GM19240 (cell line): ENCODE measurements around the gene GALC.
"Not testable (repeated sequence)": the region's sequence is repeated elsewhere in the genome, so short reads cannot be mapped to it uniquely, and the experiment has no call there.

Experiments used
- DNase-seq: peaks from one replicate; pipeline ENCODE4 v3.0.0; 2011; ENCODE audit warnings: low spot score; ENCODE audit not compliant: insufficient read length

Gene GALC

DNA sequence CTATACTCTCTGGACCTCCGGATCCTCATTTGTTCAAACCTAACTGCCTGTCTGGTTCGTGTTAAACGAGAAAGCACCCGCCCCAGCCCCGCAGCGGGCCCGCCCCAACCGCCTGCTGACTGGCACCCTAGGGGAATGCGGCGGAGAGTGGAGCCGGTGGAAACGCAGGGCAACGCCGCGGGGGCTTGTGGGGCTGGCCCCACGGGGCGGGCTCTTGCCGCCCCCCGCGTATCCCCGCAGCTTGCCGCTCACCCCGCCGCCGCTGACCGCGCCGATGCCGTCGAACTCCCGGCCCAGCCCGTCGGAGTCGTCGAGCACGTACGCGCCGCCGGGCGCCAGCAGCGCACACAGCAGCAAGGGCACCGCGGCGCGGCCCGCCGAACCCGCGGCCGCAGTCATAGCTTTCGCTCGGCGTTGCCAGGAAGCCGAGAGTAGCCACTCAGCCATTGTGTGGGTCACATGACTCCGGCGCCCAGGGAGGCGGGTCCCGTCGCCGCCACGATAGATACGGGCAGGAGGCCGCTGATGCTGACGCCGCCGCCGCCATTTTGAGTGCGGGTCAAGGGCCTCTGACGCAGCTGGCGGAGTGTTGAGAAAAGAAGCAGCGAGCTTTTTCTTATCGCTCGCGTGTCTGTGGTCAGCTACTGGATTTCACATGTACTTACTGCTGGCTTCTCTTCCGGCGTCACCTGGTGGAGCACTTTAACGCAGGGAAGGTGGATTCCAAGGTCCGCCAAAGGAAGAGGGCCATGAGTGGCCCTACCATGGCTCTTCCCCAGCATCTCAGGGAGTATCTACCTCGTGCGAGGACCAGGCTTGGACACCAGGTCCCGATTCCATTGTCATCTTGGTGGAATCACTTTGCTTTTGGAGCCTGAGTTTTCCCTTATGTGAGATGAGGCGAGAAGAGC, at the start of gene GALC:
Gene GALC, minus strand, starts transcription at position 465 of the 911 bp plus-strand sequence. Its CDS starts 18 bp downstream, at position 447.
- DNase-seq: peak; percentile 44

DNA sequence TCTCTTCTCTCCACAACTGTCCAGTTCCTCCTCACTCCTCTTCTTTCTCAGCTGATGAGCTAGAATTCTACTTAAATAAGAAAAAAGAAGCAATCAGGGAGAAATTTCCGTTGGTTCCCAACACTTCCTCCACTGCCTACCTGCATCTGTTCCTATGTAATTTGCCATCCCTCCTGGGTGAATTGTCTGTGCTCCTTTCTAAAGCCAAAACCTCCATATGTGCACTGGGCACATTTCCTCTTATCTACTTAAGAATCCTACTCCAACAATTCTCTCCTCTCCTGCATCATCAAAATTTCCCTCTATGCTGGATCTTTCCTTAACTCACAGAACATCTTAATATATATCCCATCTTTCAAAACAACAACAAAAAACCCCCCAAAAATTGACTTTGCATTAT, 47.2 kb upstream of the GALC start:
- no peak for DNase-seq

GRCh38 chr14:88039197-88039596, 46.2 kb upstream of the GALC start:
- DNase-seq: no peak

- no peak for DNase-seq
Measured at GRCh38 chr14:88037325-88037724, 44.3 kb upstream of the GALC start.

DNA sequence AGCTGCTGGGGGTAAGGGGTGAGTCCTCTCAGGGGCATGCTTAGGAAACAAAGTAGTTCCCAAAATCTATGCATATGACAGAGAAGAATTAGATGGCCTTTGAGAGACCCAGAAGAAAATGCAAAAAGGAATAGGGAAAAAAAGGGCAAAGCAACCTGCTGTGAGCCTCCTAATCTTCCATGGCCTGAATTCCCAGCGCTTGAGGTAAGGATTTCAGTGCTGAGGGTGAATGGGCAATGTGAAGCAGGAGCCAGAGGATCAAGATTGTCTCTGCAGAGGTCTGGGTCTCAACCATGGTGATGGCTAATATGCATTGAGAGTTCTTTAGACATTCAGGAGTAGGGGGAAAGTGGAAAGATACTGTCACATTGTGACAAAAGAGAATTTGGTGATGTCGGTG, 43.4 kb upstream of the GALC start:
- no peak for DNase-seq

GRCh38 chr14:88034076-88034475, 41.1 kb upstream of the GALC start:
- DNase-seq: no peak

DNA sequence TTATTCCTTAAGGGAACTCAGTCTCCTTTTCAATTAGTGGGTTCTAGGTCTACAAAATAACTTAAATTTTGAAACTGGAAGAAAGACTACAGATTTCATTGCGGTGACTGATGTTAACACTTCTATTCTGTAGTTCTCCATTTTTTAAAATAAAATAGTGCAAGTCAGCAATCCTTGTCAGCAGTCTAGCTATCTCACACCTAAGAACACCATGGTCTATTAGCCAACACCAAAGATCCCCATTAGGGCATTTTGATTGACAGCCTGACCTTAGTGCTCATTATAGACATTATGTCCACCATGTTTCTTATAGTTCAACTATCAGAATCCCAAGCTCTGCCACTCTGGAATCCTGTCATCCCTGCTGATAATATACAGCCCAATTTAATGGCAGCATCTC, 39.4 kb upstream of the GALC start:
- DNase-seq: no peak

- no peak for DNase-seq
Measured at GRCh38 chr14:88030892-88031291, 37.9 kb upstream of the GALC start.

DNA sequence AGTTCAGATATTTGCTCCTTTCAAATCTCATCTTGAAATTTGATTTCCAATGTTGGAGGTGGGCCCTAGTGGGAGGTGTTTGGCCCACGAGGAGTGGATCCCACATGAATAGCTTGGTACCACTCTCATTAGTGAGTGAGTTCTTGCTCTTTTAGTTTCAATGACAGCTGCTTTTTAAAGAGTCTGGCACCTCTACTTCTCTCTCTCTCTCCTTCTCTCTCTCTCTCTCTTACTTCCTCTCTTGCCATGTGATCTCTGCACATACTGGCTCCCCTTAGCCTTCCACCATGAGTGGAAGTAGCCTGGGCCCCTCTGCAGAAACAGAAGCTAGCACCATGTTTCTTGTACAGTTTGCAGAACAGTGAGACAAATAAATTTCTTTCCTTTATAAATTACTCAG, 37.1 kb upstream of the GALC start:
- DNase-seq: no peak

DNA sequence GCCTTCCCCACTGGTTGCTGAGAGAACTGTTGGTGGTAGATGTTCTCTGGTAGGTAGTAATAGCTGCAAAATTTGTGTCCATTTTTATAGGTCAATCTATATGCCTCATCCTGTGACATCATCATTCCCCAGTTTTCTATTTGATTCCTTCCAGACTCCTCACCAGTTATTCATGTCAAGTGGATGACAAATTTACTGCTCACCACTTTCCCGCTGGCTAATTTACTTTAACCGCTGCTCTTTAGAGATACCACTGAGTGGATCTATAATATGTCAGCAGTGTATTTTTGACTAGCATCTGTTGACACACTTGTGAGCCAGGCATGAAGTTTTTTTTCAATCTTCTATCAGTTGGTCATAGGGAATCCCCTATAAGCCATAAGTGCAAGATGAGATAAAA, 36.5 kb upstream of the GALC start:
- DNase-seq: no peak

DNA sequence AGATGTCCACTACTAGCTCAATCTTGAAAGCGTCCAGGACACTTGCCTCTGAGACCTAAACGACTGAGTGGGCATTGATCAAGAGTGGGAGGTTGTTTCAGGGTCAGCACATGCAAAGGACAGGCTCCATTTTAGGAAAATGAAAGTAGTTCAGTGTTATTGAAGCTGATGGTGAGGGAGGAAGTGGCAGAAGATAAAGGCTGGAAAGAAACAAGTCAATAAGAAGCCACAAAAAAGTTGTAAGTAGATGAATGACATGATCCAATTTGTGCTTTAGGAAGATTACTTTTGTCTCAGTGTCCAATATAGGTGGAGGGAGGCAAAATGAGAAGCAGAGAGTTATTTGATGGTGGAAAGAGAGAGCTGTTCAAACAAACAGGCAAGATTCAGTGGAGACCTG, 33.9 kb upstream of the GALC start:
- no peak for DNase-seq

DNA sequence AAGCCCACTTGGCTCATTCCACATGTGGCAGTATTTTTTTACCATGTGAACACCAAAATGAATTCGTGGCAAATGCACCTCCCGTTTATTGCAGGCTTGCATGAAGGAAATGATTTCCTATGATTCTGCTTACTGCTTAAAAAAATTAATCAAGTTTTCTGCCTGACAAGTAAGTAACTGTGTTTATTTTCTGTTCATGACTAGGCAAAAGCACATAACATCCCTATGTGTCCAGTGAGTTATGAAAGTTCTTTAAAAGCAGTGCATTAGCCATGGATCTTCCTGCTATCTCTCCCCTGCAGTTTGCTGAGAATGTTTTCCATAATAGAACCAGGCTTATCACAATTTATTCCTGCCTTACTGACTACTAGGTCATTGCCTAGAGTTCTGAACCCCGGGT, 32.3 kb upstream of the GALC start:
- DNase-seq: no peak

DNA sequence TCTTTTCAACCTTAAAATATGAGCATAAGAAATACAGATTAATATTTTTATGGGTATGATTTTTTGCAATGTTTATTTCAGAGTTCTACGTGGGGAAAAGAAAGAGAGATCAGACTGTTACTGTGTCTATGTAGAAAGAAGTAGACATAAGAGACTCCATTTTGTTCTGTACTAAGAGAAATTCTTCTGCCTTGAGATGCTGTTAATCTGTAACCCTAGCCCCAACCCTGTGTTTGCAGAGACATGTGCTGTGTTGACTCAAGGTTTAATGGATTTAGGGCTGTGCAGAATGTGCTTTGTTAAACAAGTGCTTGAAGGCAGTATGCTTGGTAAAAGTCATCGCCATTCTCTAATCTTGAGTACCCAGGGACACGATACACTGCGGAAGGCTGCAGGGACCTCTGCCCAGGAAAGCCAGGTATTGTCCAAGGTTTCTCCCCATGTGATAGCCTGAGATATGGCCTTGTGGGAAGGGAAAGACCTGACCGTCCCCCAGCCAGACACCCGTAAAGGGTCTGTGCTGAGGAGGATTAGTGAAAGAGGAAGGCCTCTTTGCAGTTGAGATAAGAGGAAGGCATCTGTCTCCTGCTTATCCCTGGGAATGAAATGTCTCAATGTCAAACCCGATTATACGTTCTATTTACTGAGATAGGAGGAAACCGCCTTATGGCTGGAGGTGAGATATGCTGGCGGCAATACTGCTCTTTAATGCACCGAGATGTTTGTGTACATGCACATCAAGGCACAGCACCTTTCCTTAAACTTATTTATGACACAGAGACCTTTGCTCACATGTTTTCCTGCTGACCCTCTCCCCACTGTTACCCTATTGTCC, 31.5 kb upstream of the GALC start:
- not testable (repeated sequence) for DNase-seq

DNA sequence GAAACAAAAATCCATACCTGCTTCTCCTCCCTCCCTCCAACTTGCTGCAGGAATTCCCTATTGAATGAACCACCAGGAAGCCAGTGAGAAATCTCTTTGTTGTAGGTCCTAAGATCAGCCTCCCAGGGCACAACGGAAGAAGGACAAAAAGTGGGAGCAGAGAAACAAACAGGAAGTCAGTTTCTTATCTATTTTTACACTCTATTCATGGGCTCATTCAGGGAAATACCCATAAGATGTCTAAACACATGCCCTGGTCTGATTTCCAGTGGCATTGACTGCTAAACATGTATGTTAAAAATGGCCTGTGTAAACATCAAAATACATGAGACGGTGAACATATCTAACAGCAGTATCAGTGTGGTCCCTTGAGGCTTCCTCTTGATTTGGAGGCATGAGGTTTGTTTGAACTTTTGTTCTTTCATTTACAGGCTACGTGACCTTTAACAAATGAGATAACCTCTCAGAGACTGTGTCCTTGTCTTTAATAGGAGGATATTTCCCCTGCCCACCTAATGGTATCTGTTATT, 30.7 kb upstream of the GALC start:
- no peak for DNase-seq

GRCh38 chr14:88017535-88017934, 24.6 kb upstream of the GALC start:
- no peak for DNase-seq

GRCh38 chr14:88016768-88017167, 23.8 kb upstream of the GALC start:
- no peak for DNase-seq

DNA sequence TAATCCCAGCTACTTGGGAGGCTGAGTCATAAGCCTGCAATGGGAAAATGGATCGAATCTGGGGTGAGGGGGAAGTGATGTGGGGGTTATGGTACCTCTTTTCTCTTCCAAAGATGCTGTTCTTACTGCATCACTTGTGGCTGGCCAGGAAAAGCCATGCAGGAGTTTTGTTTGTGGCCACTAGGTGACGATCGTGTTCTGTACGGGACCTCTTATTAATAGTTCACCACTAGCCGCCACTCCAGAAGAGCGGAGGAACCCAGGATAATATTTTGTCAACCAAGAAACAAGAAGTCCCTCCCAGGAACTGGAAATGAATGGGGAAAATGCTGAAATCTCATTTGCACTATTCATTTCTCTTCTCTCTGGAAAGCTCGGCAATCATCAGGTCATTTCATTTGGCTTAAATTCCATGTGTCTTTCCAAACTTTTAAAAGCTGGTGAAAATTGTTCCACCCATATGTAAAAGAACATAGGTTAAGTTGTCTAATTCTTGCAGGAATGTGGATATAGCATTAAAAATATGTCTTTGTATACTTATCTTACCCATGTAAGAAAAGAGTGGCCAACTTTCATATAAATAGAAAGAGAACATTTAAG, 20.9 kb upstream of the GALC start:
- no peak for DNase-seq

DNA sequence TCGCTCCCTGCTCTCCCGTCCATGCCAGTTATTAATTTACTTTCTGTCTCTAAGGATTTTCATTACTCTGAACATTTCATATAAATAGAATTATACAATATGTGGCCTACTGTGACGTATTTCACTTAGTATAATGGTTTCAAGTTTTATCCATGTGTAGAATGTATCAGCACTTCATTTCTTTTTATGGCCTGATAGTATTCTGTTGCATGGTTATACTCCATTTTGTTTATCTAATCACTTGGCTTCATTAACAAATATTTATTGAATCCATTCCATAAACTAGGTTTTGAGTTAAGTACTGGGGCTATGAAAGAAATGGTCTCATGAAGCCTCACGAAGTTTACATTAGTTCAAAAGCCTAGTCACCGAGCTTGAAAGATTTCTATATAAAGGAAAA, 19.5 kb upstream of the GALC start:
- no peak for DNase-seq

DNA sequence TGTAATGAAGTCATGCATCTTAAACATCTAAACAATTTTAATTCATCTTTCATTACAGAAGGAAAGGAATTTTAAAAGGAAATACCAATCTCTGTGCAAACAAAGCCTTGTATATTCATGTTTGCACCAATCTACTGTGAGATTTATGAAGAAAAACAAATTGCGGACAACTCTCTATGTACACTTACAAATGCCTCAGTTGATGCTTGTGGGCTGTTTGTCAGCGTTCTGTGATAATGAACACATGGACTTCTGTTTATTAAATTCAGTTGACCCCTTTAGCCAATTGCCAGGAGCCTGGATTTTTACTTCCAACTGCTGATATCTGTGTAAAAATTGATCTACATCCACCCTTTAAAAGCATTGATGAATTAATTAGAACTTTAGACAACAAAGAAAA, 17.3 kb upstream of the GALC start:
- no peak for DNase-seq

DNA sequence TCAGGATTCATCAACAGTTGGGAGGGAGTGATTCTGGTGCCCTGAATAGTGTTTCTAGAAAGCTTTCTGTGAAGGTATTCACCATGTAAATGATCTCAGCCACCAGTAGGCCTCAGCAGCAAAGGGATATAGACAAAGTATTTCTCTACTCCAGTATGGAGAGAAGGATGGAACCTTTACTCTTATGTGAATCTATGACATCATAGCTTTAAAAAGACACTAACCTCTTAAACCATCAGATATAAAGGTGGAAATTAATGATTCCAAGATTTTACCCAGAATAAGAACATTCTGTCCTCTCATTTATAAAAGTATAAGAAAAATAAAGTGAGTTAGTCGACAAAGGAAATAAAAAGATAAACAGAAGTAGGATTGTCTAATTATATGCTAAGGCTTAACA, 16.5 kb upstream of the GALC start:
- no peak for DNase-seq

DNA sequence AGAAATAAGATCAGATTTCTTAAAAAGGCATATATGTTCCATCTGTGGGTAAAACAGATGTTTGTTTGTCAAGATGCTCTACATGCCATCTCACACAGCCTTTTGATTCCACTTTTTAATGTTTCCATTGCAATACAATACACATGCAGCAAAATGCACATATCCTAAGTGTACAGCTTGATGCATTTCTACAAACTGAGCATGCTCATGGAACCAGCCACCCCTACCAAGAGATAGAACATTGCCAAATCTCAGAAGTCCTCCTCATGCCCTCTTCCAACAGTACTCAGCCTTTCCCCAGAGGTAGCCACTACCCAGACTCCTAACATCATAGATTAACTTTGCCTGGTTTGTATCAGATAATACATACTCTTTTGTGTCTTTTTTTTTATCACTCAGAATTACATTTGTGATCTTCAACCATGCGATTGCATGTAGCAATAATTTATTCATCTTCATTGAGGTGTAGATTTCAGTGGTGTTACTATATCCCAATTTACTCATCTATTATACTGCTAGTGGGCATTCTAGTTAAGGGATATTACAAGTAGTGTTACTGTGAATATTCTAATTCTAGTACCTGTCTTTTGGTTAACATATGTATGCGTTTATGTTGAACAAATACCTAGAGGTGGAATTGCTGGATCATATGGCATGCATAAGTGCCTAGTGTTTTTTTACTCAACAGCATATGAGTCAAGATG, 15.2 kb upstream of the GALC start:
- no peak for DNase-seq
